8988T (cell line): Measurements from ENCODE around the gene THBD.

ENCODE experiments used
- DNase-seq: peaks from one replicate; pipeline ENCODE4 v3.0.0; 2011

Gene THBD

DNA sequence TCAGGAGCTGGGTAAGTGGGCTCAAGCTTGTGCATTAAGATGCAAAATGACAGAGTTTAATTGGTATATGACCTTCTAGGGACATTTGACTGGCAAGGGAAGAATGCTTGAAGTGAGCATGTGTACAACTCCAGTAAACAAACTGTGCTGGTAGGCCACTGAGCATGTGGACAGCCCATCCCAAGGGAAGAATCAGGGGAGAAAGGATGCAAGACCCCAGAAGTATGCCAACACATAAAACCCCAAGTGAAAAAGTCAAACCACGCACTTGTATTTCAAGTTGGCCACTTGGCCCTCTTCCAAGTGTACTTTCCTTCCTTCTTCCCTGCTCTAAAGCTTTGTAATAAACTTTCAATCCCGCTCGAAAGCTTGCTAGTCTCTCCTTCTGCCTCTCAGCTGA, 10.4 kb upstream of the THBD start:
- DNase-seq, result no peak

DNA sequence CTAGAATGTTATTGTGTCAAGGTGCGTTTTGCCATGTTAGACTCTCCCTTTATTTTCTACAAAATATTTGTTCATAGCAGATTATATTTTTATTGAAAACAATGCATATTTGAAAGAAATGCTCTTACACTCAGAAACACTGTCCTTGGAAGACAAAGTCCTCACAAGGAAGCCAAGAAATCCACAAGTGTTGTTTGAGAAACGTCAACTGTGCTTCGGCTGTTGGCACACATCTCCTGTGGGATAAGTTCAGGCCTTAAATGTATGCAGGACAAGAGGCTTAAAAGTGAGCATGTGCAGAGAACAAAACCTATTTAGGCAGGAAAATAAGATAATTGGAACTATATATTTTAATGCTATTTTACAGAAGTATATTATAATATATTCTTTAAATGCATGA, 9.5 kb upstream of the THBD start:
- no peak for DNase-seq

DNA sequence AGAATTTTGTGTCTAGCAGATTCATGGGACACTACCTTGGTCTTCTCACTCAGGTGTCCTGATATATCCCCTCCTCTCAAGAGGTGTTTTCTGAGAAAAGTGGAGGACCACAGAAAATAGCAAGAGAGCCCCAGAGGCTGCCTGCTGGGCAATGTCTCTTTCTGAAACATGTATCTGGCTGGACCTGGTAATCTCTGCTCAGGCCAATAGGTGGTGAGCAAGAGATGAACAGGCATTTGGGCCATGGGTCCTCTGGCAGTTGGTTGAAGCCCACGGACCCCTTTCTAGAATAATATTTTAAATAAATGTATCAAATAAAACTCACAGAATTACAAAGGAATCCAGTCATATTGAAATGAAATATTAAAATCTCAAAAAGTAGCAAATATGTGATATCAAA, 8.8 kb upstream of the THBD start:
- DNase-seq, result no peak

DNA sequence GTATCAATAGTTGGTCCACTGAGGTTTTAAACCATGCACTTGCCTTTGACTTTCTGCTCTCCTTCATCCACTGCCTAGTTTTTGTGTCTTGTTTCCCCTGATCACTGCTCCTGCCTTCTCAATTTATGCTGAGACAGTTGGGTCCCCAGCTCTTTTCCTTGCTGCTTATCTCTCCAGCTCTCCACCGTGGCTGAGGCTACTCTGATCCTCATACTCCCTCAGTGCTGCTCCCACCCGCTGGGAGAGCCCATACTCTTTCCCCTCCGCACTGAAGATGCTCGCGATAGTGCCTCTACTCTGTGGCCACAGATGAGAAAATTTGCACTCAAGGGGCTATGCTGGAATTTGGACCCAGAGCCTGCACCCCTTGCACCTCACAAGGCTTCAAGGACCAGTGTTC, 3.4 kb upstream of the THBD start:
- no peak for DNase-seq

DNA sequence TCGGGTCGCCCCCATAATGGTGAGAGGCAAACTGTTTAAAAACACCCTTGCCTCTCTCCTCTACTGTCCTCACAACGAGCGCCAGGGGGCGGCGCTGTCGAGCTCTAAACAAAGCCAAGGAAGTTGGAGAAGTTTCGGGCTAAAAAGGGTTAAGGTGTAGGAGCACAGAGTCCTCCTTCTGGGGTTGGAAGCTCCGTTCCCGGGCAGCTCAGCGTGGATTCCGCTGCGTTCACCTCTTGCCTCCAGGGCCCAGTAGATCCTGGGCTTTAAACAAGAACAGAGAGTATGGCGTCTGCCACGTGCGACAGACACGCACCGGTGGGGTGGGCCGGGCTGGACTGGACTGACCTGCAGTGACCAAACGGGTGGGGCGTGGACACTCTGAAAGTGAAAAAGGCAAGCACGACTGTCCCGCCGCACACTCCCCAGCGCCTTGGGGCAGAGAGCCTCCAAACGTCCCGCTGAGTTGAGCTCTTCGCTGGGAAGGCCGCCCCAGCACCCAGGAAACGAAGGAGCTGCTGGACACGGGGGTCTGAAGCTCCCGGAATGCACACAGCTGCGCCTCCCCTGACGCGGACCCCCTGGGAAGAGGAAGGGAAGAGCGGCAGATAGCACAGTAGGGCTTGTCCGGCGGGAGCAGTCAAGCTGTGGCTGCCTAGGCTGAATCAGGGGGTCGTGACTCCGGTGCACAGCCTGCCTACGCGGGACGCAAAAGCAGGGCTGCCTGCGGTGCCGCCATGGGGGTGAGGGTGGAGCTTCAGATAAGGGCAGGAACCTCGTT, 1.6 kb upstream of the THBD start:
- no peak for DNase-seq

DNA sequence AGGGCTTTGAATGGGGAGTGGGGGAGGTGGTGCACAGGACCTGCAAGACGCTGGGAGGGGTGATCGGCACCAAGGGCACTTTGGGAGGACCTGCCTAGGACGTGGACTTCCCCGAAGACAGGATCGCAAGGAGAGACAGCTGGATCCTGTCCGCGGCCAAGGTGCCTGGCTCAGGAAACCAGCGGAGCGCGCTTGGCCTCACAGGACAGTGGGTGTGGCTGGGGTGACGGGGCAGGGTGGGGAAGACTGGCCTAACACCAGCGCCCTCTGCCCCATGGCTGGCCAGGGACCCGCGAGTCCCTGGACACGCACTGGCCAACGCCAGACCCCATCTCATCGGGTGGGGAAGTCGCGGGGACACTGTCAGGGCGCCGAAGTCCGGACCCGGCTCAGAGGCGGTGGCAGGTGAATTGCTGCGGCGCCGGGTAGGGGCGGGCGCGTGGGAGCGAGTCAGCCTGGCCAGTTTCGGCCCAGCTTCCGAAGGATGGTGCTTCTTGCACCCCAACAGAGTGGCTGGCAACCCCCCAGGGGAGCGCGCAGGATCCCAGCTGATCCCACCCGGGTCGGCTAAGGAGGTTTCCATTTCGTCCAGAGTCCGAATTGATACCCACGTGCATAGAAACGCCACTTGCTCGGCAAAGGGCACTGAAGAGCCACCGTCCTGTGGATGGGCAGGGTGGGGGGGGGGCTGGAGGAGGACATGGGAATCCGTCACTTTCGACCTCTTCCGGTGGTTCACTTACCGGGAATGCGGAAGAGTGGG, 785 bp upstream of the THBD start:
- DNase-seq, result no peak

DNA sequence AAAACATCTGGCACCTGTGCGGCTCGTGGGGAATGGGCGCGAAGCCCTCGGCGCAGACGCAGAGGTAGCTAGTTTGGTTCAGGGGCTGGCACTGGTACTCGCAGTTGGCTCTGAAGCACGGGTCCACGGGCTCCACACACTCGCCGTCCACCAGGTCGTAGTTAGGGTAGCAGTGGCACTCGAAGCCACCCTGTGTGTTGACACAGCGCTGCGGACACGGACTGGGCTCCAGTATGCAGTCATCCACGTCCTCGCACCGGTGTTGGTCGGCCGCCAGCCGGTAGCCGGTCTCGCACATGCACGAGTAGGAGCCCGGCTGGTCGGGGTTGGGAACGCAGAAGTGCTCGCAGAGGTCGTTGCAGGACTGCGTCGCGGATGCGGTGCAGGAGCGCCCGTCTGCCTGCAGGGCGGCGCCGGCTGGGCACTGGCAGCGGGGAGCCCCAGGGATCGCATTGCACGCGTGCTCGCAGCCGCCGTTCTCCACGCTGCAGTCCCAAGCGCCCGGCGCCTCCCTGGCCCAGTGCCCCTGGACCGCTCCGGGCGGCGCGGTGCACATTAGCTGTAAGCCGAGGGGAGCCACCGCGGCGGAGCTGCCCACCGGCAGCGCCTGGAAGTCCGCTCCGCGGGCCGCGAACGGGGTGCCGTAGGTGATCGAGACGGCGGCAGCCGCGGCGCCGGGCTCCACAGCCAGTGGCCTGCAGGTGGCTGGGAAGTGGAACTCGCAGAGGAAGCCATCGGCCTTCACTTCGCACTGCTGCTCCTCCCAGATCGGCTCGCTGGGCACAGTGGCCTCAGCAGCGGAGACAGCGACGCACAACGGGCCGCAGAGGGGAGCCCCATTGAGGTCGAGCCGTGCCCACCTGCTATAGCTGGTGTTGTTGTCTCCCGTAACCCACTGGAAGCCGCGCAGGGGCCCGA, 930 bp downstream of the THBD start:
- peak; percentile 43 for DNase-seq

DNA sequence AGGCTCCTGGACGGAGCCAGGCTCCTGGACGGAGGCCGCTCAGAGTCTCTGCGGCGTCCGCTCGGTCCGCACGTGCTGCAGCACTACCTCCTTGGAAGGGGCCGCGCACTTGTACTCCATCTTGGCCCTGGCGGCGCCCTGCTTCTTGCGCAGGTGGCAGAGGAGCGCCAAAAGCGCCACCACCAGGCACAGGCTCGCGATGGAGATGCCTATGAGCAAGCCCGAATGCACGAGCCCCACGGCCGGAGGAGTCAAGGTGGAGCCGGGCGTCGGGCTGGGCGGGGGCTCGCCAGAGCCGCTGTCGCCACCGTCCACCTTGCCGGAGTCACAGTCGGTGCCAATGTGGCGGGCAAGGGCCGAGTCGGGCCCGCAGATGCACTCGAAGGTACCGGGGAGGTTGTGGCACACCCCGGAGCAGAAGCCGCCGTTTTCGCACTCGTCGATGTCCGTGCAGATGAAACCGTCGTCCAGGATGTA, 1.7 kb downstream of the THBD start:
- DNase-seq, result peak; percentile 44

DNA sequence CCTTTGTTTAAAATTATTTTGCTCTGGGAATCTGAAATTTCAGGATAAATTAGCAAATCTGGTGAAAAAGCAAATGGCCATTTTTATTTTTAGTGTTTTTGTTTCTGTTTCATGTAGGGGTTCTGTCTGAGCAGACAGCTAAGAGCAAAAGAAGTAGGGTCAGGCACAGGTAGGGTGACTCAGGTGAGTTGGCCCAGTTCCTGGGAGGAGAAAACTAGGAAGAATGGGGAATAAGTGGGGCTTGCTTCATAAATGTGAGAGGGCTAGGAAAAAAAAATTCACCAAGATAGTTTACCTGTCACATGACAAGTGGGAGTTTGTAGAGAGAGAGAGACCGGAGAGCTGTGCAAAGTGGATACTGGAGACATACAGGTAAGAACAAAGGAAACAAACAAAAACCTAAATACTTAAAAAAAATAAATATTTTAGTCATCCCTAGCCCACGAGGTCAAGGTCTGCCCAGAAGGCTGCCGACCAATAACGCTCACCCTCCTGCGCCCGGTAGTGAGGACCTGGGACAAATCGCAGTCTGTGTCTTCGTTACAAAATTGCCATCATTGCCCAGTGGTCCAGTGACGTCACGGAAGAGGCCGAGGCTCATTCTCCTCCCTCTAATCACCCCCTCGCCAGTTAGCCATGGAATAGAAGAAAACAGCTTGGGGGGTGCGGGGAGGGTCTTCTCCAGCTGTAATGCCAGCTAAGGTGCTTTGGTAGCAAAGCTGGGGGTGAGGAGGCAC, 2.3 kb downstream of the THBD start:
- no peak for DNase-seq

DNA sequence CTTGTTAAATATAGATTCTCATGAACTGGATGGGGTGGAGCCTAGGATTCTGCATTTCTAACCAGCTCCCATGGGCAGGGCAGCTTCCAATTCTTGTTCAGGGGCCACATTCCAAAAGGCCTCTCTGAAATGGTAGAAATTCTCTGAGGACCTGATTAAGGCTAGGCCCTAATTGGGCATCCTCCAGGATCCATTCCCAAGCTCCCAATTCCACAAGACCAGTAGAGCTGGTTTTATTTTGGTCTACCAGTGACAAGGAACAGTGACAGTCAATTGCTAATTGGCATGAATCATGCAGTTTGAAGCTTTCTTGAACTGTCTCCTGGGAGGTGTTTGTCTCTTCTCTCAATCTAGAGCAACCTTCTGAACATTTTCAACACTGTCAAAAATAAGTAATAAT, 3.0 kb downstream of the THBD start:
- DNase-seq, result no peak

DNA sequence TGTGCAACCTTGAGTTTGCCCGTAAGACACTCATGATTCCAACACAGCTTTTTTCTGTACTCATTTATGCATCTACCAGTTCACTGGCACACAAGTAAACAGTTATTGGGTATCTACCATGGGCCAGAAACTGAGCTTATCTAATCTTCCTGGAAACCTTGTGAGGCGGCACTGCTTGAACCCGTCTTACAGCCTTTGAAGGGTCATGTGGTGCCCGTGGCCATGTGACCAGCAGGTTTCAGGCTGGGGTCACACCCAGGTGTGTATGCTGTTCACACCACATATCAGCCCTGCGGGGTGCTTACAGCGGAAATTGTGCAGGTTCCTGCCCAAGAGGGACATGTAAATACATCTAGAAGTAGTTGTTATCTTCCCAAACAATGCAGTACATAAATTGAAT, 6.1 kb downstream of the THBD start:
- DNase-seq, result no peak

DNA sequence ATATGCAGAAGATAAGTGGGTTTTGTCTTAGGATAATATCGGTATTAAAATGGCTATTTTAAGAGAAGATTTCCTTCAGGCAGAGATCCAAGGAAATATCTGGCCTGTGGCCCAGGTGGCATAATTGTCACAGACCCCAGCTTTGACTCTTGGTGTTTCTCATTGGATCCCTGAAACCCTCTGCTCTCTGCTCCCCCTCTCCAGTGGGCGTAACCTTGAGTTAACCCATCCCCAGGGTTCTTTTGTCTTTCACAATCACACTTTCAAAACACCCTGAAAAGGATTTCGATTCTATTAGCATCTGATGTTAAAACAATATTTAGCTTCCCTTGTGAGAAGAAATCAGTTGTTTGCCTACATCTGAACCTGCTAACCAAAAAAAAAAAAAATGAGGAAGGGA, 7.2 kb downstream of the THBD start:
- no peak for DNase-seq

DNA sequence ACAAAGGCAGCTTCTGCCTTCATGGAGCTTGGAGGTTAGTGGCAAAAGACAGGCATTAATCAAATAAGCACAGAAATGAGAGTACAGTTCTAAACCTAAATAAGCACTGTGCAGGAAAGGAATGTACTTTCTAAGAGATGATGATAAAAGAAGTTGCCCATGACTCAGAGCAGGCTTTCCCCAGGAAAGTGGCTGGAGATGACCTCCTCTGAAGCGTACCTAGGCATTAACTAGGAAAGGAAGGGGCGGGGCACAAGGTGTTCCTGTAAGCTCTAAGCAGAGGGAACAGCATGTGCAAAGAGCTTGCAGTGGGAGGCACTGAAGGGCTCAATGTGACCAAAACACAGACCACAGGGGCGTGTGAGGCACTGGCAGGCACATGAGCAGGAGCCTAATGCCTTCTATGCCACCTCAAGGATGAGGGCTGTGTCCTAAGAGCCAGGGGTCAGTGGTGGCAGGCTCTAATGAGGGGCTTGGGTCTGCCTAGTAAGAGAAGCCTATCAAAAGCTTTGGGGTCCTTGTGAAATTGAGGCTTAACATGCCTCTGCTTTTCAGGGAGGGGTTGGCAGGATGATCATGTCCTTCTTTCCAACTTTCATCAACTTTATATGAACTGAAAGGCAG, 9.5 kb downstream of the THBD start:
- no peak for DNase-seq

DNA sequence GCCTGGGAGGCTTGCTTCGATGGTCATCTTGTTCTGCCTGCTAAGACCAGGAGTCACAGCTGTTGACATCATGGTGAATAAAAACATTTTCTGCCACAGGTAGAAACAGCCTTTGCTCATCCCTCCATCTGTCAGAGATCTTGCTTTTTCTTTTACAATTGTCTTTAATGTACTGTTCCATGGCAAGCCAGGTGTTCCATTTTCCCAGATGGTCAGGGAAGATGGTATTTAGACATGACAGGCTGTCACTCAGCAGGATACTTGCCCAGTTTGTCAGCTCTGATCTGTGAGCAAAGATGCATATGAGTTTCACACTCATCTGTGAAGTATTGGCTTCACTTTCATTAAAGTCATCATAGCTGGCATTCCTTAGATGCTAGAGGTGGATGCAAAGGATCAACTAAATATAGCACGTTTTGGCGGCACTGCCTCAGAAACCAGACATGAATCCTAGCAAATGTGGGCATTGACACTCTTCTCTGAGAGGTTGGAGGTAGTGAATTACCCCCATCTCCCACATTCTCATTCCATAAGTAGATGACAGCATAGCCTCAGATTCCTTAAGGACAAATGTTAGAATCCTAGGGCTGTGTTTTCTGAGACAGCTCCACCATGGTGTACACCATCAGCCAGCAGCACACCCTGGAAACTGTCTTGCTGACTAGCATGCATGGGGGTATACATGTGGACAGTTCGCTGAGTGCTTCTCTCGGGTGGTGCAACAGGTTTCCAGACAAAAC, 10.2 kb downstream of the THBD start:
- DNase-seq, result no peak

DNA sequence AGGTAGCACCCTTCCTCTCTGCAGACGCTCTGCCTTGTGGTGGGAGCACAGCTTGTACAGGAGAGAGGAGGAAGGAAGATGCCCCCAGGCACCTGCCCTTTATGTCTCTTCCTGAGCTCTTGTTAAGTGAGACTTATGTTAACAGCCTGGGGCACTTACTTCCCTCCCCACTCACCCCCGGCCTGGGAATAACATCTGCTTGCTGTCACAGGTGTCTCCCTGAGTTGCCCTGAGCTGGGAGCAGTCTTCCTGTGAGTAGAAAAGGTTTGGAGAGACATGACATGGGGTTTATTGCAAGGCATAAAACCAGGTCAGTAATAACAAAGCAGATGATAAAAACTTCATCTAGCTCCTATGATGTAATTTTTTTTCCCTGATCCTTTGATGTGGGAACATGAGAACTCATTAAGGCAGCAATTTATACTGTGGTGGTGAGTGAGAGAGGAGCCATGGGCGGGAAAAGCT, 12.4 kb downstream of the THBD start:
- DNase-seq, result no peak

DNA sequence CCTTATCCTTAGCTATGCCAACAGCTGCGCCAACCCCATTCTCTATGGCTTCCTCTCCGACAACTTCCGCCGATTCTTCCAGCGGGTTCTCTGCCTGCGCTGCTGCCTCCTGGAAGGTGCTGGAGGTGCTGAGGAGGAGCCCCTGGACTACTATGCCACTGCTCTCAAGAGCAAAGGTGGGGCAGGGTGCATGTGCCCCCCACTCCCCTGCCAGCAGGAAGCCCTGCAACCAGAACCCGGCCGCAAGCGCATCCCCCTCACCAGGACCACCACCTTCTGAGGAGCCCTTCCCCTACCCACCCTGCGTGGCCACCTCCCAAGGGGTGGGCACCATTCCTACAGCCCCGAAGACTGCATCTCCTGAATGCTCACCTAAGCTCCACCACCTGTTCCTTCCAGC, 13.1 kb downstream of the THBD start:
- no peak for DNase-seq

DNA sequence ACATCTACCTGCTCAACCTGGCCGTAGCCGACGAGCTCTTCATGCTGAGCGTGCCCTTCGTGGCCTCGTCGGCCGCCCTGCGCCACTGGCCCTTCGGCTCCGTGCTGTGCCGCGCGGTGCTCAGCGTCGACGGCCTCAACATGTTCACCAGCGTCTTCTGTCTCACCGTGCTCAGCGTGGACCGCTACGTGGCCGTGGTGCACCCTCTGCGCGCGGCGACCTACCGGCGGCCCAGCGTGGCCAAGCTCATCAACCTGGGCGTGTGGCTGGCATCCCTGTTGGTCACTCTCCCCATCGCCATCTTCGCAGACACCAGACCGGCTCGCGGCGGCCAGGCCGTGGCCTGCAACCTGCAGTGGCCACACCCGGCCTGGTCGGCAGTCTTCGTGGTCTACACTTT, 13.7 kb downstream of the THBD start:
- no peak for DNase-seq

DNA sequence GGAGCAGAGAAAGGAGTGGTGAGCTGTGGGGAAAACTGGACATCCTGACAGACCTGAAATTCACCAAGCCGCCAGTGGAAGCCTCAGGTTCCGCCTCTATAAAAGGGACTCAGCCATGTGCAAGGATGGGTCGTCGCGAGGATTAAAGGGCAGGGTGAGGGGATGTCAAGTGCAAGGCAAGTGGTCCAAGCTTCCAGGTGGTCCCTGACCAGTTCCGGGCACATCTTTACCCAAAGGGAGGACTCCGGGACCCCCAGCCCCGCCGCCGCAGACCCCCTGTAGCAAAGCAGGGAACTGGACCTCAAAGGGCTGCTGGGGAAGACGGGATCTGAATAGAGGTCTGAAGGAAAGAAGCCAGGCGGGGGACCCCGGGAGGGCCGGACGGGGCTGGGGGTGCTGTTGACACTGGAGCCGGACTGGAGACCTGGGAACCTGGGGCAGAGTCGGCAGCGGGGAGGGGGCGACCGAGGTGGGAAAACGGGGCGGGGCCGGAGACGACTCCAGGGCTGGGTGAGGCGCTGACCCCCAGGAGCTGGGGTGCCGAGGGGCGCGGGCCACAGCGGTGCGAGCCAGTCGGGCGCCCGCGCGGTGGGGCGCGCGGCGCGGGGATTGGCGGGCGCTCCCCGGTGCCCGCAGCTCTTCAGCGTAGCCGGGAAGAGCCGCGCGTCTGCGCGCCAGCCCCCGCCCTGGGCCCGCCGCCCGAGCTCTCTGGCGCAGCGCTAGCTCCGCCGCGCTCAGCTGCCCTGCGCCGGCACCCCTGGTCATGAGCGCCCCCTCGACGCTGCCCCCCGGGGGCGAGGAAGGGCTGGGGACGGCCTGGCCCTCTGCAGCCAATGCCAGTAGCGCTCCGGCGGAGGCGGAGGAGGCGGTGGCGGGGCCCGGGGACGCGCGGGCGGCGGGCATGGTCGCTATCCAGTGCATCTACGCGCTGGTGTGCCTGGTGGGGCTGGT, 14.5 kb downstream of the THBD start, which contains the start of gene SSTR4:
Gene SSTR4 (plus strand): TSS at position 592 of the 951 bp plus-strand sequence. CDS start 172 bp downstream, at position 764.
- DNase-seq, result no peak

DNA sequence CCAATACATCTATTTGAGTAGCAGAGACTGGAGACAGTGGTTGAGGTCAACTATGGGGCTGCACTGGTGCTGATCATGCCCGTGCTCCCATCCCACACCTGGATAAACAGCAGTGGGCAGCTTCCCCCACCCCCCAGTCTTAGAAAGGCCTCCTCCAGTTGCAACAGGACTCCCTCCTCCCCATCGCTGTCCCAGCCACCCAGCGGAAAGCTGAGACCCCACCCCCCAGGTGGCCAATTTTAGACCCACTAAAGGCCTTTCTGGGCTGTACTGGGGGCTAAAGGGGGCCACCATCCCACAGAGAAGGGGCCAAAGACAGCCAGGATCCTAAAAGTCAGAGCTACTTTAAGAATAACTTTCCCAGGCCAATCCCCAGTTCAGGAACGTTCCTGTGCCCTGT, 15.6 kb downstream of the THBD start:
- DNase-seq, result no peak

DNA sequence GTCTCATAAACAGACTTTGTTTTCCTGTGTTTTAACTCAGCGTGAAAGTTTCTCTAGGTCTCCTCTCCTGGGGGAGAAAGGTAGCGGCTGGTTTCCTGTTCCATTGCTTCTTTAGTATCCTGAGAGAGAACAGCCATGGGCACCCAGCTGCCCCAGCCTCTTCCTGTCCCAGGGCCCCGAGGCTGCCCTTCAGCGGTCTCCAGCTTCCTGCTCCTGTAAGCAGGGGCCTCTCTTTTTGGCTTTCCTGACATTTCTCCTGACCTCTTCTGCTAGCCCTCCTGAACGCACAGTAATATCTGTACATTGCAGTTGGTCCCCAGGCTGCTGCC, 16.8 kb downstream of the THBD start:
- DNase-seq, result no peak
